GM21528 (cell line): ENCODE results near the gene SIMC1.
"Not testable (repeated sequence)": the region's sequence is repeated elsewhere in the genome, so short reads cannot be mapped to it uniquely, and the experiment has no call there.

Experiments
- ATAC-seq: cut with Tn5 transposase; IDR thresholded peaks from one replicate; pipeline ENCODE4 v1.9.1; 2021; ENCODE audit warnings: mild to moderate bottlenecking, moderate library complexity; ENCODE audit not compliant: unreplicated experiment, low FRiP score

SIMC1 gene

GRCh38 chr5:176290057-176290840 lies 52.0 kb downstream of the SIMC1 start:
- not testable (repeated sequence) for ATAC-seq

- not testable (repeated sequence) for ATAC-seq
These were observed 67.1 kb downstream of the SIMC1 start for GRCh38 chr5:176305356-176305755.

GRCh38 chr5:176317534-176318374 lies 79.5 kb downstream of the SIMC1 start:
- ATAC-seq: no peak

- no peak for ATAC-seq
These were observed 81.8 kb downstream of the SIMC1 start for GRCh38 chr5:176319827-176320554.

GRCh38 chr5:176320577-176320976 lies 82.4 kb downstream of the SIMC1 start:
- ATAC-seq: no peak

GRCh38 chr5:176334031-176334770 lies 96.0 kb downstream of the SIMC1 start:
- ATAC-seq: no peak

- no peak for ATAC-seq
These were observed 99.7 kb downstream of the SIMC1 start for GRCh38 chr5:176337913-176338312.

- ATAC-seq: no peak
These were observed 101.1 kb downstream of the SIMC1 start for GRCh38 chr5:176339304-176339703.

GRCh38 chr5:176341325-176342157 lies 103.3 kb downstream of the SIMC1 start:
- no peak for ATAC-seq

- no peak for ATAC-seq
These were observed 103.9 kb downstream of the SIMC1 start for GRCh38 chr5:176342158-176342483.

GRCh38 chr5:176342766-176343458 lies 104.7 kb downstream of the SIMC1 start:
- no peak for ATAC-seq

GRCh38 chr5:176350416-176350815 lies 112.2 kb downstream of the SIMC1 start:
- ATAC-seq: no peak

GRCh38 chr5:176352116-176352878 lies 114.1 kb downstream of the SIMC1 start:
- no peak for ATAC-seq

GRCh38 chr5:176353533-176353932 lies 115.3 kb downstream of the SIMC1 start:
- ATAC-seq: no peak

- no peak for ATAC-seq
These were observed 117.4 kb downstream of the SIMC1 start for GRCh38 chr5:176355400-176356178.

GRCh38 chr5:176356179-176356566 lies 117.9 kb downstream of the SIMC1 start:
- ATAC-seq: no peak

- no peak for ATAC-seq
These were observed 121.4 kb downstream of the SIMC1 start for GRCh38 chr5:176359658-176360057.
